ENCODE measurements around the gene S1PR2. TPM values are rescaled to one million over a fixed set of nuclear protein-coding genes. Genes with fewer than 3 reads are reported as not detected.
A peak's percentile ranks its signal among the peaks of the same experiment; 100 is the strongest.

S1PR2 gene
- total RNA-seq, 6 donors from 2014 or later: 9.1 to 30.0 (median 16.0) TPM

DNA sequence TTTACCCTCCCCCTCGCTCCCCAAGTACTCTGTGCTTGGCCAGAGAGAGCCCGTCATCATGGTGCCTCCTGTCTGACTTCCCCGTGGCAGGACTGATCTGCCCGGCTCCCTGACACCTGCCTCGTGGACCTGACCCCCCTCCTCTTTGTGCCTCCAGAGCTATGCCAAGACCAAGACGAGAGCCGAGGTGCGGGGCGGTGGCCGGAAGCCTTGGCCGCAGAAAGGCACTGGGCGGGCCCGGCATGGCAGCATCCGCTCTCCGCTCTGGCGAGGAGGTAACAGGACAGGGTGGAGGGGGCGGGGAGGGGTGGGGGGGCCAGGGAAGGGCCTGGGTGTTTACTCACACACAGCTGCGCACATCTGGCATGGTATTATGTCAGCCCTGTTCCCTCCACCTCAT lies 25.4 kb upstream of the S1PR2 start:
- WGBS, 2 donors: 67 to 74% methylated on average over 14 to 16 of the region's 18 CpGs
- peak overlapping the region in 3 of 4 donors; percentile 28 to 41 (median 38) for H3K27ac ChIP-seq
- ATAC-seq (ENCODE audit: low FRiP score in 2 of 2): no peak
- TF ChIP-seq EP300 (IDR thresholded peaks at IDR 0.05): no peak
- no peak for TF ChIP-seq POLR2AphosphoS5 (IDR thresholded peaks at IDR 0.05)
- no peak for TF ChIP-seq POLR2A (IDR thresholded peaks at IDR 0.05)
- TF ChIP-seq, protein P1, sequence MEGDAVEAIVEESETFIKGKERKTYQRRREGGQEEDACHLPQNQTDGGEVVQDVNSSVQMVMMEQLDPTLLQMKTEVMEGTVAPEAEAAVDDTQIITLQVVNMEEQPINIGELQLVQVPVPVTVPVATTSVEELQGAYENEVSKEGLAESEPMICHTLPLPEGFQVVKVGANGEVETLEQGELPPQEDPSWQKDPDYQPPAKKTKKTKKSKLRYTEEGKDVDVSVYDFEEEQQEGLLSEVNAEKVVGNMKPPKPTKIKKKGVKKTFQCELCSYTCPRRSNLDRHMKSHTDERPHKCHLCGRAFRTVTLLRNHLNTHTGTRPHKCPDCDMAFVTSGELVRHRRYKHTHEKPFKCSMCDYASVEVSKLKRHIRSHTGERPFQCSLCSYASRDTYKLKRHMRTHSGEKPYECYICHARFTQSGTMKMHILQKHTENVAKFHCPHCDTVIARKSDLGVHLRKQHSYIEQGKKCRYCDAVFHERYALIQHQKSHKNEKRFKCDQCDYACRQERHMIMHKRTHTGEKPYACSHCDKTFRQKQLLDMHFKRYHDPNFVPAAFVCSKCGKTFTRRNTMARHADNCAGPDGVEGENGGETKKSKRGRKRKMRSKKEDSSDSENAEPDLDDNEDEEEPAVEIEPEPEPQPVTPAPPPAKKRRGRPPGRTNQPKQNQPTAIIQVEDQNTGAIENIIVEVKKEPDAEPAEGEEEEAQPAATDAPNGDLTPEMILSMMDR (IDR thresholded peaks at IDR 0.05): no peak
- H3K4me3 ChIP-seq: no peak overlapping the region
- H3K36me3 ChIP-seq: peaks cover 10 to 50% (median 44%) of the 10 kb centered on the region in 4 donors
- peak in 1 of 2 donors; percentile 80 for DNase-seq
- peaks cover 15 to 40% (median 23%) of the 10 kb centered on the region in 4 donors for H3K4me1 ChIP-seq
- no peaks in the 10 kb centered on the region for H3K27me3 ChIP-seq
- no peaks in the 10 kb centered on the region for H3K9me3 ChIP-seq

DNA sequence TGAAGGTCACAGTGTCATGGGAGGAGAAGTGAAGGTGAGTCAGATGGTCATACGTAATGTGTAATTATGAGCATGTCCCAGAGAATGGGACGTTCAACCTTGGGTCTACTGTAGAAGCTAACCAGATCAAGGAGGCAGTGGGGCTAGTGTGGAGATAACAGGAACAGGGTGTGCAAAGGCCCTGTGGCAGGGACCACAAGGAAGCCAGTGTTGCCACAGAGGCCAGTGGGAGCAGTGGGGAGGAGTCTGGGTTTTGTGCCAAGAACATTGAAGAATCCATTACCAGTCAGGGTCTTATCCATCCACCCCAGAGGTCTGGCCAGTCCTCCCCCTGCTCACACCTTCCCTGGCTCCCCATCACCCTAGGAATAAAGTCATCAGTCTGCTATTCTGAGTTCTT lies 24.2 kb upstream of the S1PR2 start:
- H3K4me1 ChIP-seq: peaks cover 19 to 42% (median 25%) of the 10 kb centered on the region in 4 donors
- DNase-seq (no peak), ATAC-seq (ENCODE audit: low FRiP score in 2 of 2) (no peak)
- no peak for TF ChIP-seq POLR2A (IDR thresholded peaks at IDR 0.05)
- no peak for TF ChIP-seq POLR2AphosphoS5 (IDR thresholded peaks at IDR 0.05)
- no peak for TF ChIP-seq EP300 (IDR thresholded peaks at IDR 0.05)
- TF ChIP-seq, protein P1 (IDR thresholded peaks at IDR 0.05): no peak
- H3K4me3 ChIP-seq: no peak overlapping the region
- WGBS, 2 donors: 95 to 98% methylated on average over 2 of the region's 2 CpGs
- H3K27me3 ChIP-seq: no peaks in the 10 kb centered on the region
- peak overlapping the region in 1 of 4 donors; percentile 41 for H3K27ac ChIP-seq
- no peaks in the 10 kb centered on the region for H3K9me3 ChIP-seq
- peaks cover 10 to 50% (median 44%) of the 10 kb centered on the region in 4 donors for H3K36me3 ChIP-seq

DNA sequence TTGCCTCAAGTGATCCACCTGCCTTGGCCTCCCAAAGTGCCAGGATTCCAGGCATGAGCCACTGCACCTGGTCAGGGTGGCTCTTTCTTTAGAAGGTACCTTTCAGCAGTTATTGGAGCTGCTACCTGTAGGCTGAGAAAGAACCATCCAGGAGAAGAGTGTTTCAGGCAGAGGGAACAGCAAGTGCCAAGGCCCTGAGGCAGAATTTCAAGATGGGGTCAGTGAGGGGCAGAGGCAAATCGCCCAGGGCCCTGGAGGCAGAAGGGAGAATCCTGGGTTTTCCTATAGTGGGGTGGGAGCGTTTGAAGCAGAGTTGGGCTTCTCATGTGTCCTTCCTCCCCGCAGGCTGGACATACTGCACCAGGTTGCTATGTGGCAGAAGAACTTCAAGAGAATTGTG lies 23.1 kb upstream of the S1PR2 start:
- Histone ChIP-seq H3K27ac (no peak overlapping the region), H3K4me1 (peaks cover 16 to 38% (median 17%) of the 10 kb centered on the region in 4 donors), H3K27me3 (no peaks in the 10 kb centered on the region), H3K4me3 (no peak overlapping the region), H3K36me3 (peaks cover 10 to 50% (median 44%) of the 10 kb centered on the region in 4 donors), H3K9me3 (no peaks in the 10 kb centered on the region)
- ATAC-seq (ENCODE audit: low FRiP score in 2 of 2): no peak
- TF ChIP-seq POLR2A (IDR thresholded peaks at IDR 0.05) (no peak), POLR2AphosphoS5 (IDR thresholded peaks at IDR 0.05) (no peak), EP300 (IDR thresholded peaks at IDR 0.05) (no peak)
- TF ChIP-seq, protein P1 (IDR thresholded peaks at IDR 0.05): no peak
- 88 to 89% methylated on average over 3 of the region's 3 CpGs for WGBS, 2 donors
- no peak for DNase-seq

DNA sequence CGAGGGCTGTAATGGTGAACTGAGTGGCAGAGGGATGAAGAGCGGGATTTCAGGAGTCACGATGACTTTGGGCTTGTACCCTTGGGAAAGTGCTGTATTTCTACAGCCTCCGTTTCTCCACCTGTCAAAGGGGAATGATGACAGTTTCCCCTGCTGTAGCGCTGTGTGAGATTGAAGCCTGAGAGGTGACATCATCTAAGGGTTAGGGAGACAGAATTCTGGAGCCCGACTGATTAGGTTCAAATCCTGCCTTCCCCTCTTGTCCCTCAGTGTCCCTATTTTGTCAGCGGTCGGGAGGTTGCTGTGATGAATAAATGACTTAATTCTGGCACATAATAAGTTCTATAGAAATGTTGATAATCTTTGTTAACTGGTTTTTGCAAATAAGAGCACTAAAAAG lies 21.6 kb upstream of the S1PR2 start:
- Histone ChIP-seq H3K4me3 (peak overlapping the region; percentile 75 to 96 (median 90)), H3K36me3 (peaks cover 3 to 39% (median 32%) of the 10 kb centered on the region in 4 donors), H3K27ac (peak overlapping the region; percentile 77 to 91 (median 86)), H3K9me3 (no peaks in the 10 kb centered on the region), H3K27me3 (no peaks in the 10 kb centered on the region), H3K4me1 (peaks cover 13 to 28% (median 15%) of the 10 kb centered on the region in 4 donors)
- DNase-seq (no peak), ATAC-seq (ENCODE audit: low FRiP score in 2 of 2) (no peak)
- 27 to 47% methylated on average over 4 to 8 of the region's 8 CpGs for WGBS, 2 donors
- TF ChIP-seq, protein P1 (IDR thresholded peaks at IDR 0.05): no peak
- TF ChIP-seq POLR2AphosphoS5 (IDR thresholded peaks at IDR 0.05) (no peak), POLR2A (IDR thresholded peaks at IDR 0.05) (no peak), EP300 (IDR thresholded peaks at IDR 0.05) (no peak)
